Mesothelial cell of epicardium (in vitro differentiated cells): ENCODE measurements around the gene P2RY2. TPM values are rescaled to one million over a fixed set of nuclear protein-coding genes. Genes with fewer than 3 reads are reported as not detected.

Experiments
- DNase-seq, 2 experiments: peaks; one replicate each; pipeline ENCODE4 v3.0.0; 2021; ENCODE audit warnings: low spot score in 2 of 2; ENCODE audit not compliant: unreplicated experiment in 2 of 2
- H3K27ac Mint-ChIP-seq: 2 replicates; pipeline ENCODE4 v1.8.0; 2021; ENCODE audit warnings: mixed read lengths
- H3K27me3 Mint-ChIP-seq: 2 replicates; pipeline ENCODE4 v1.8.0; 2021; ENCODE audit warnings: low read depth, mixed read lengths
- H3K36me3 Mint-ChIP-seq: 2 replicates; pipeline ENCODE4 v1.8.0; 2021; ENCODE audit warnings: mixed read lengths
- H3K4me1 Mint-ChIP-seq: 2 replicates; pipeline ENCODE4 v1.8.0; 2021; ENCODE audit warnings: mixed read lengths
- H3K4me3 Mint-ChIP-seq: 2 replicates; pipeline ENCODE4 v1.8.0; 2021; ENCODE audit warnings: mild to moderate bottlenecking, moderate library complexity, mixed read lengths
- H3K9me3 Mint-ChIP-seq: 2 replicates; pipeline ENCODE4 v1.8.0; 2021; ENCODE audit warnings: mixed read lengths
- CTCF ChIP-seq: fragments of 200-600 bp; sonication (generic); IDR thresholded peaks from one replicate; pipeline ENCODE4 v1.5.0; 2021; ENCODE audit warnings: antibody characterized with exemption; ENCODE audit not compliant: unreplicated experiment
- total RNA-seq: library from RNA; stranded (reverse); gene quantifications from 3 replicates; pipeline ENCODE4 v1.2.1, GENCODE V29; 2021

Gene P2RY2
- total RNA-seq, 1 donor from 2014 or later, result 4.5 TPM

GRCh38 chr11:73285721-73286120 is 67.6 kb downstream of the P2RY2 start:
- Mint-ChIP-seq H3K4me3 (no peak overlapping the region), H3K27ac (no peak overlapping the region), H3K27me3 (no peaks in the 10 kb centered on the region), H3K36me3 (no peaks in the 10 kb centered on the region), H3K9me3 (no peaks in the 10 kb centered on the region), H3K4me1 (peaks cover 25% of the 10 kb centered on the region)
- no peak for TF ChIP-seq CTCF
- no peak for DNase-seq

Other genes starting within 250 kb of the P2RY2 start
- 29.4 to 33.8 TPM (median 33.2 TPM) in 3 replicates for gene FCHSD2, start 76.0 kb upstream of the P2RY2 start, total RNA-seq
- 0.36 to 0.51 TPM (median 0.45 TPM) in 3 replicates for gene P2RY6, start 54.1 kb downstream of the P2RY2 start, total RNA-seq
- 136 to 150 TPM (median 140 TPM) in 3 replicates for gene ARHGEF17, start 90.0 kb downstream of the P2RY2 start, total RNA-seq
- 5.1 to 5.4 TPM (median 5.3 TPM) in 3 replicates for gene RELT, start 158.1 kb downstream of the P2RY2 start, total RNA-seq